ENCODE data around the gene SH3RF1. TPM values are rescaled to one million over a fixed set of nuclear protein-coding genes. Genes with fewer than 3 reads are reported as not detected.

SH3RF1 gene
- total and polyA plus RNA-seq, 2 of the 13 experiments (the other 11 are each of a cell fraction or from before 2014, with no cell fraction given): 3.1 to 3.2 TPM

- Histone ChIP-seq H3K79me2 (ENCODE audit: insufficient read depth, low read length) (no peaks in the 10 kb centered on the region), H3K4me2 (ENCODE audit: low read depth, low read length) (no peak overlapping the region), H4K20me1 (ENCODE audit: insufficient read depth, low read length) (no peaks in the 10 kb centered on the region), H3K9ac (ENCODE audit: insufficient read depth, low read depth, low read length) (no peak overlapping the region), H3K4me3 (replicated peaks in 1 of 3; ENCODE audit: insufficient read depth in 1 of 3, low read depth in 2 of 3, low read length in 3 of 3) (no peak overlapping the region), H3K9me3 (ENCODE audit: low read length) (no peaks in the 10 kb centered on the region), H2AFZ (ENCODE audit: low read length) (no peak overlapping the region), H3K36me3 (replicated peaks in 1 of 2; ENCODE audit: control insufficient read depth in 1 of 2, insufficient read depth in 2 of 2, low read length in 2 of 2) (peaks cover 2 to 12% of the 10 kb centered on the region in 2 experiments; a peak in 2 of 5 replicates), H3K27ac (ENCODE audit: extremely low read length, insufficient read depth, low read length) (no peak overlapping the region), H3K27me3 (ENCODE audit: control insufficient read depth in 1 of 2, insufficient read depth in 2 of 2, low read length in 2 of 2) (no peaks in the 10 kb centered on the region), H3K4me1 (ENCODE audit: insufficient read depth, low read length) (no peaks in the 10 kb centered on the region)
- TF ChIP-seq ZBTB38 (CRISPR knock-in tag; IDR thresholded peaks at IDR 0.05) (no peak), BCL3 (CRISPR knock-in tag; IDR thresholded peaks at IDR 0.05) (no peak), ZNF605 (CRISPR knock-in tag; IDR thresholded peaks at IDR 0.05) (no peak), ZNF431 (CRISPR knock-in tag; IDR thresholded peaks at IDR 0.05; ENCODE audit: borderline replicate concordance, low read depth) (no peak), CBX1 (IDR thresholded peaks at IDR 0.05; ENCODE audit: low read depth) (no peak), ZNF562 (CRISPR knock-in tag; IDR thresholded peaks at IDR 0.05; ENCODE audit: borderline replicate concordance) (no peak)
- WGBS (ENCODE audit: low lambda C conversion rate): 100% methylated on average over 1 of the region's 1 CpG
- intact Hi-C loops (cut with micrococcal nuclease; ENCODE audit: unreplicated experiment) (no loop called here), in situ Hi-C loops (cut with HindIII; ENCODE audit: extremely low pct_ligation_motif_present, low pct_unique_long_range_greater_than_20kb) (no loop called here)
- POLR2A ChIA-PET: no interaction called here
- no peak for DNase-seq (ENCODE audit: low spot score)
- CTCF ChIA-PET (ENCODE audit: low intra/inter-chr PET ratio, low total read pairs): no interaction called here
- BruUV-seq (replicated peaks): no TSS peak
- no peak for FAIRE-seq
- ATAC-seq: no peak
Measured at GRCh38 chr4:169127314-169127713, 143.4 kb downstream of the SH3RF1 start.

- ATAC-seq: no peak
- Histone ChIP-seq H3K9me3 (ENCODE audit: low read length) (no peaks in the 10 kb centered on the region), H3K9ac (ENCODE audit: insufficient read depth, low read depth, low read length) (no peak overlapping the region), H3K4me1 (ENCODE audit: insufficient read depth, low read length) (peaks cover 9% of the 10 kb centered on the region; the same call in 1 of the 2 replicates), H3K36me3 (replicated peaks in 1 of 2; ENCODE audit: control insufficient read depth in 1 of 2, insufficient read depth in 2 of 2, low read length in 2 of 2) (peaks cover 0 to 6% of the 10 kb centered on the region in 2 experiments; a peak in 2 of 5 replicates), H3K4me3 (replicated peaks in 1 of 3; ENCODE audit: insufficient read depth in 1 of 3, low read depth in 2 of 3, low read length in 3 of 3) (no peak overlapping the region), H3K27ac (ENCODE audit: extremely low read length, insufficient read depth, low read length) (no peak overlapping the region), H2AFZ (ENCODE audit: low read length) (no peak overlapping the region), H3K27me3 (ENCODE audit: control insufficient read depth in 1 of 2, insufficient read depth in 2 of 2, low read length in 2 of 2) (no peaks in the 10 kb centered on the region), H3K4me2 (ENCODE audit: low read depth, low read length) (no peak overlapping the region), H4K20me1 (ENCODE audit: insufficient read depth, low read length) (no peaks in the 10 kb centered on the region), H3K79me2 (ENCODE audit: insufficient read depth, low read length) (no peaks in the 10 kb centered on the region)
- intact Hi-C loops (cut with micrococcal nuclease; ENCODE audit: unreplicated experiment) (no loop called here), in situ Hi-C loops (cut with HindIII; ENCODE audit: extremely low pct_ligation_motif_present, low pct_unique_long_range_greater_than_20kb) (no loop called here)
- FAIRE-seq: no peak
- POLR2A ChIA-PET: no interaction called here
- TF ChIP-seq JUN (CRISPR knock-in tag; IDR thresholded peaks at IDR 0.05) (no peak), JARID2 (CRISPR knock-in tag; IDR thresholded peaks at IDR 0.05; ENCODE audit: insufficient replicate concordance) (no peak)
- no TSS peak for BruUV-seq (replicated peaks)
- CTCF ChIA-PET (ENCODE audit: low intra/inter-chr PET ratio, low total read pairs): no interaction called here
- no CpG with 5 or more reads among the region's 2 CpGs for WGBS (ENCODE audit: low lambda C conversion rate)
- no peak for DNase-seq (ENCODE audit: low spot score)
Measured at GRCh38 chr4:169124661-169125060, 146.1 kb downstream of the SH3RF1 start.

Measured in HepG2 (cell line).